Retina (tissue), 1 donor: ENCODE data around the gene FAM174B.

ENCODE experiments used
- DNase-seq: peaks from one replicate; pipeline ENCODE4 v3.0.0-alpha.2; 2016

Gene FAM174B

GRCh38 chr15:92638709-92639365, 16.7 kb downstream of the FAM174B start:
- DNase-seq, result no peak

GRCh38 chr15:92638291-92638708, 17.3 kb downstream of the FAM174B start:
- no peak for DNase-seq

- no peak for DNase-seq
These were observed 17.9 kb downstream of the FAM174B start for GRCh38 chr15:92637626-92638025.

- DNase-seq, result no peak
These were observed 18.6 kb downstream of the FAM174B start for GRCh38 chr15:92636908-92637481.

GRCh38 chr15:92636401-92636907, 19.1 kb downstream of the FAM174B start:
- DNase-seq, result no peak

- peak; percentile 70 for DNase-seq
These were observed 20.8 kb downstream of the FAM174B start for GRCh38 chr15:92634671-92635201.

- no peak for DNase-seq
These were observed 21.5 kb downstream of the FAM174B start for GRCh38 chr15:92634060-92634459.

- DNase-seq, result no peak
These were observed 22.2 kb downstream of the FAM174B start for GRCh38 chr15:92633418-92633817.

GRCh38 chr15:92633001-92633400, 22.6 kb downstream of the FAM174B start:
- DNase-seq, result no peak

GRCh38 chr15:92631721-92632120, 23.9 kb downstream of the FAM174B start:
- DNase-seq, result no peak

- no peak for DNase-seq
These were observed 25.5 kb downstream of the FAM174B start for GRCh38 chr15:92629975-92630626.

GRCh38 chr15:92629276-92629974, 26.1 kb downstream of the FAM174B start:
- DNase-seq, result no peak

GRCh38 chr15:92627014-92627413, 28.6 kb downstream of the FAM174B start:
- DNase-seq, result no peak

GRCh38 chr15:92625251-92625980, 30.2 kb downstream of the FAM174B start:
- no peak for DNase-seq

GRCh38 chr15:92624401-92624991, 31.1 kb downstream of the FAM174B start:
- peak; percentile 75 for DNase-seq

GRCh38 chr15:92623435-92623834, 32.1 kb downstream of the FAM174B start:
- no peak for DNase-seq

GRCh38 chr15:92621972-92622533, 33.5 kb downstream of the FAM174B start:
- DNase-seq, result no peak

GRCh38 chr15:92620991-92621390, 34.6 kb downstream of the FAM174B start:
- DNase-seq, result no peak

GRCh38 chr15:92619145-92620101, 36.2 kb downstream of the FAM174B start:
- DNase-seq, result no peak
